ENCODE data around the gene POPDC2.

GRCh38 chr3:119602676-119603075, 57.7 kb downstream of the POPDC2 start:
- no peak for TF ChIP-seq EZH2 (IDR thresholded peaks at IDR 0.05; ENCODE audit: insufficient read depth, low read length)
- no peak for TF ChIP-seq CTCF (IDR thresholded peaks at IDR 0.05; ENCODE audit: insufficient read depth, low read depth, low read length)

All from astrocyte (in vitro differentiated cells and primary cell).